GM10266 (cell line): Measurements from ENCODE around the gene FAM110D.

Experiments used
- DNase-seq: peaks from one replicate; pipeline ENCODE4 v3.0.0; 2012; ENCODE audit errors: extremely low spot score
- CTCF ChIP-seq: IDR thresholded peaks from 2 replicates; pipeline ENCODE4 v1.5.1; 2012; ENCODE audit warnings: mild to moderate bottlenecking, low read depth; ENCODE audit not compliant: control insufficient read depth, insufficient read depth; ENCODE audit errors: missing control alignments

Gene FAM110D

DNA sequence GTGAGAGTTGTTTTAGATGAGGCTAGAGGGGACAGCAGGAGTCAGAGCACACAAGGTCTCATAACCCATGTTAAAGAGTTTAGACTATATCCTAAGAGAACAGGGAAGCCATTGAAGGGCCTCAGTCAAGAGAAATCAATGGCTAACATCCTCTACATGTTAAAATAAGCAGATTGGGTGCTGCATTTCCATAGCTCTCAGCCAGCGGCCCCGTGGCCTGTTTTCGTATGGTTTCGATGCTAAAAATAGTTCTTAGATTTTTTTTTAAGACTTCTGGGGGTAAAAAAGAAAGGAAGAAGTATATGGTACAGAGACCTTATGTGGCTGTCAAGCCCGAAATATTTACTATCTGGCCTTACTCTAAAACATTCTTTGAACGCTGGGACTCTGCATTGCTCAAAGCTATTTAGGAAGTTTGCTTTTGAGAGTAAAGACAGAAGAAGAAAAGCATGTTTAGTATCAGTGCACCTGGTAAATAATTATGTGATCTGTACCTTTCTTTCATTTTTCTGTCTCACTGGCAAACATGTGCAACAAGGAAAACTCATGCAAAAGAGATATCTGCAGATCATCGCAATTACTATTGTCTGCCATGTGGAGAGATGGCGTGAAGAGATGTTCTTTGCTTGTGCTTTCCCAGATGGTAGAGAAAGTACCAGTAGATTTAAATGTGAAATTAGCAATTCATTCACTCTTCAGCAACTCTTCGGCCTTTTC, 38.8 kb upstream of the FAM110D start:
- DNase-seq: peak; percentile 30
- TF ChIP-seq CTCF: no peak

DNA sequence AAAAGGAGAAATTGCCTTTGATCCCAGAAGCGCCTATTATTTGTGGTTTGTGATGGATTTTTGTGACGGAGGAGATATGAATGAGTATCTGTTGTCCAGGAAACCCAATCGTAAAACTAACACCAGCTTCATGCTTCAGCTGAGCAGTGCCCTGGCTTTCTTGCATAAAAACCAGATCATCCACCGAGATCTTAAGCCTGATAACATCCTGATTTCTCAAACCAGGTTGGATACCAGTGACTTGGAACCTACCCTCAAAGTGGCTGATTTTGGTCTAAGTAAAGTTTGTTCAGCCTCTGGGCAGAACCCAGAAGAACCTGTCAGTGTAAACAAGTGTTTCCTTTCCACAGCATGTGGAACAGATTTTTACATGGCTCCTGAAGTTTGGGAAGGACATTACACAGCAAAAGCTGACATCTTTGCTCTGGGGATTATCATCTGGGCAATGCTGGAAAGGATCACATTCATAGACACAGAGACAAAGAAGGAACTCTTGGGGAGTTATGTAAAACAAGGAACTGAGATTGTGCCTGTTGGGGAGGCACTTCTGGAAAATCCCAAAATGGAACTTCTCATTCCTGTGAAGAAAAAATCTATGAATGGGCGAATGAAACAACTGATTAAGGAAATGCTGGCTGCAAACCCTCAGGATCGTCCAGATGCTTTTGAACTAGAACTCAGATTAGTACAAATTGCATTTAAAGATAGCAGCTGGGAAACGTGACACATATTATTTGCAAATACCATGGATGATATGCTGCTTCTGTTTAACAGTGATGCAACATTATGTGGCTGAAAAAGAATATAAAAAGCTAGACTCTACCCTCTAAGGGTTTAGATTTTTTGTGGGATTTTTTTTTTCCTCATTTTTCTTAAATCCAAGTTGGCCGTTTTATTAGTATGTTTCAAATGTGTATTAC, 36.8 kb upstream of the FAM110D start:
- no peak for DNase-seq
- TF ChIP-seq CTCF: no peak

DNA sequence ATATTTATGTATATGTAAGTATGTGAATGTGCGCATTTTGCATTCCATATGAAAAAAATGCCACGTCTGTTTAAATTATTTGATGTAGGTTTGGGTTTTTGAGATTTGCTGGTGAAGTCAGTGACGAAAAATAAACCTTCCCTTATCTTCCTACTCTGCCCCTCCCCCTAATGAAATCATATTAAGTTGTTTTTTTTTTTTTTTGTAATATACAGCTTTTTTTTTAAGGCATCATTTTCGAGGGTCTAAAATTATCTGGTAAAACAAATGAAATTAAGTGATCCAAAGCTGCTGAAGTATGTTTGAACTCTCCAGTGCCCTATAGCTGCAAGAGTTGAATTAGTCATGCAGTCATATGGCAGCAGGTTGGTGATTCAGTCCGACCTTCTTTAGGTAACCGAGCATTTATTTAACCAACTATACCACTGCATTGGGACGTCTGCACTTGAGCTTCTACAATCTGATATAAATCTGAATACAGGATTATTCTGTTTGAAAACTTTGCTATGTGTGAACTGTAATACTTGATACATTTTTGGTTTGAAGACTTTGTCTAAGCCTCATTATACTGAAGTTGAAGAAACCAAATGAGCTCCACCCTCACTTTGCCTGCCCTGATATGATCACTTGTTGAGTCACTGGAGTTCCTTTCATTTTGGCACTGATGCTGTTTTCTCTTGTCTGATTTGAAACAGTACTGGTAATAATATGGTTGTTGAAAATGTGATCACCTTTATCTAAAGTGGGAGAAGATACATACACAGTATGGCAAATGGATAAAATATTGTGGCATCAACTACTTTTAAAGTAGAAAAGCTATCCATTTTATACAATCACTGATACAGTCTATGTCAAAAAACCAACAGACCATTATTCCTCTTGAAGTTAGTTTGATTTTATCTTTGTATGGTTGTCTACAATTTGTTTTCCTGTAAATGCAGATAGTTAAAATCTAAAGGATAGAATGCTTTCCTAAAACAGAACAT, 35.6 kb upstream of the FAM110D start:
- no peak for DNase-seq
- no peak for TF ChIP-seq CTCF

GRCh38 chr1:26124418-26125331, 34.2 kb upstream of the FAM110D start:
- TF ChIP-seq CTCF: no peak
- no peak for DNase-seq

DNA sequence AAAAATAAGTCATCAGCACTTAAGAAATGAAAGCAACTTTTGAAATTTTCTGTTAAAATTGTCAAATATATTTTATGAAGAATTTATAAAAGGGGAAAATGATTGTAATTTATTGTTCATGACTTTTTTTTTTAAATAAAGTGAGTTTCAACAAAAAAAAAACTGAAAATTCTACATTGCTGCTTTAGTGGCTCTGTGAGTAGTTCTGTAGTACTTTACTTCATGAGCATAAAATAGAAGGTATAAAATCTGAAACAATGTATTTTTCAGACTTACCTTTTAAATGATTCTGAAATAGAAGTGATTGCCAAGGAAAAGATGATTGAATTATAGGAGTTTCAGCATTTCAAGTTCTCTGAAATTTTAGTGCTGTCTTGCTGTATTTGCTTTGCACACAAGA, 33.5 kb upstream of the FAM110D start:
- no peak for DNase-seq
- TF ChIP-seq CTCF: no peak

- TF ChIP-seq CTCF: no peak
- DNase-seq: no peak
These were observed 32.9 kb upstream of the FAM110D start for GRCh38 chr1:26125946-26126320.
